HEK293 (cell line): ENCODE measurements around the gene MTHFSD.

Experiments used
- CTCF ChIA-PET: fragments of 350-600 bp; formaldehyde crosslinking; extraction: SDS; loops from one replicate; lab custom pipeline; 2021; ENCODE audit warnings: antibody characterized with exemption; lab: Yijun Ruan, JAX
- POLR2A ChIA-PET: fragments of 300-600 bp; formaldehyde crosslinking; extraction: SDS; loops from one replicate; lab custom pipeline; 2020; ENCODE audit warnings: antibody characterized with exemption, inconsistent platforms; lab: Yijun Ruan, JAX
- H3K27ac ChIP-seq: fragments of 200-500 bp; sonication (Bioruptor generic); 2 replicates; pipeline ENCODE4 v1.5.1; 2014; ENCODE audit warnings: low read depth, low read length, control low read depth, inconsistent platforms; ENCODE audit errors: extremely low read depth
- H3K36me3 ChIP-seq, 2 experiments: fragments of 200-500 bp in 1 of 2; sonication (Bioruptor generic) in 1 of 2; 1 replicate in 1 of 2; 2 replicates in 1 of 2; pipeline ENCODE4 v1.5.1; 2014 to 2017; ENCODE audit warnings: inconsistent platforms in 2 of 2, low read length in 2 of 2; ENCODE audit not compliant: control insufficient read depth in 2 of 2, insufficient read depth in 1 of 2
- H3K4me1 ChIP-seq: fragments of 200-500 bp; sonication (Bioruptor generic); 2 replicates; pipeline ENCODE4 v1.5.1; 2014; ENCODE audit warnings: mild to moderate bottlenecking, low read length, inconsistent platforms; ENCODE audit not compliant: control insufficient read depth, insufficient read depth
- H3K4me3 ChIP-seq: 2 replicates; pipeline ENCODE4 v1.5.1; 2011; ENCODE audit warnings: low read depth, mild to moderate bottlenecking, control low read depth, low read length, moderate library complexity
- H3K9me3 ChIP-seq: fragments of 200-500 bp; sonication (Bioruptor generic); 2 replicates; pipeline ENCODE4 v1.5.1; 2014; ENCODE audit warnings: low read depth, low read length, inconsistent platforms; ENCODE audit not compliant: control insufficient read depth, insufficient read depth
- FEZF1 ChIP-seq: fragments of 450-650 bp; formaldehyde crosslinking; IDR thresholded peaks from 2 replicates; pipeline ENCODE4 v1.5.1; 2016; ENCODE audit warnings: missing biosample characterization, missing genetic modification characterization
- GLIS1 ChIP-seq: fragments of 450-650 bp; formaldehyde crosslinking; IDR thresholded peaks from 2 replicates; pipeline ENCODE4 v1.5.1; 2016; ENCODE audit warnings: missing biosample characterization, missing genetic modification characterization
- MEIS1 ChIP-seq: sonication (generic); formaldehyde crosslinking; IDR thresholded peaks from 2 replicates; pipeline ENCODE4 v1.8.1; 2022; ENCODE audit warnings: missing genetic modification reagents, mild to moderate bottlenecking, borderline replicate concordance
- PBX3 ChIP-seq: sonication (generic); formaldehyde crosslinking; IDR thresholded peaks from 2 replicates; pipeline ENCODE4 v1.8.1; 2022; ENCODE audit warnings: mild to moderate bottlenecking, moderate library complexity, missing genetic modification reagents
- PRDM4 ChIP-seq: fragments of 450-650 bp; formaldehyde crosslinking; IDR thresholded peaks from 2 replicates; pipeline ENCODE4 v1.5.1; 2017; ENCODE audit warnings: missing biosample characterization, missing genetic modification characterization
- ZBTB48 ChIP-seq: fragments of 450-650 bp; formaldehyde crosslinking; IDR thresholded peaks from 2 replicates; pipeline ENCODE4 v1.5.1; 2016; ENCODE audit warnings: missing biosample characterization, missing genetic modification characterization
- ZFP3 ChIP-seq: fragments of 450-650 bp; formaldehyde crosslinking; IDR thresholded peaks from 2 replicates; pipeline ENCODE4 v1.5.1; 2016; ENCODE audit warnings: low read depth, missing biosample characterization, missing genetic modification characterization
- ZNF174 ChIP-seq: fragments of 450-650 bp; formaldehyde crosslinking; IDR thresholded peaks from 2 replicates; pipeline ENCODE4 v1.5.0; 2017; ENCODE audit warnings: missing biosample characterization, mild to moderate bottlenecking, missing genetic modification characterization
- ZNF175 ChIP-seq: fragments of 450-650 bp; formaldehyde crosslinking; IDR thresholded peaks from 2 replicates; pipeline ENCODE4 v1.5.1; 2016; ENCODE audit warnings: missing biosample characterization, missing genetic modification characterization
- ZNF184 ChIP-seq: fragments of 450-650 bp; IDR thresholded peaks from 2 replicates; pipeline ENCODE4 v1.5.1; 2018; ENCODE audit warnings: missing biosample characterization, mild to moderate bottlenecking, missing genetic modification characterization
- ZNF19 ChIP-seq: fragments of 450-650 bp; formaldehyde crosslinking; IDR thresholded peaks from 2 replicates; pipeline ENCODE4; 2016; ENCODE audit warnings: missing biosample characterization, missing genetic modification characterization, low read depth
- ZNF239 ChIP-seq: fragments of 450-650 bp; formaldehyde crosslinking; IDR thresholded peaks from 2 replicates; pipeline ENCODE4 v1.5.1; 2016; ENCODE audit warnings: missing biosample characterization, missing genetic modification characterization
- ZNF248 ChIP-seq: fragments of 450-650 bp; formaldehyde crosslinking; IDR thresholded peaks from 2 replicates; pipeline ENCODE4 v1.5.1; 2017; ENCODE audit warnings: missing biosample characterization, missing genetic modification characterization
- ZNF510 ChIP-seq: fragments of 450-650 bp; formaldehyde crosslinking; IDR thresholded peaks from 2 replicates; pipeline ENCODE4 v1.5.1; 2018; ENCODE audit warnings: mild to moderate bottlenecking, missing genetic modification characterization, missing biosample characterization; ENCODE audit not compliant: insufficient replicate concordance
- ZNF514 ChIP-seq: fragments of 450-650 bp; formaldehyde crosslinking; IDR thresholded peaks from 2 replicates; pipeline ENCODE4 v1.5.1; 2016; ENCODE audit warnings: missing biosample characterization, missing genetic modification characterization
- ZNF549 ChIP-seq: fragments of 450-650 bp; IDR thresholded peaks from 2 replicates; pipeline ENCODE4 v1.5.1; 2018; ENCODE audit warnings: missing biosample characterization, missing genetic modification characterization, mild to moderate bottlenecking, inconsistent platforms, moderate library complexity
- ZNF670 ChIP-seq: fragments of 450-650 bp; formaldehyde crosslinking; IDR thresholded peaks from 2 replicates; pipeline ENCODE4 v1.5.1; 2016; ENCODE audit warnings: missing biosample characterization, missing genetic modification characterization, low read depth
- ZNF785 ChIP-seq: fragments of 450-650 bp; formaldehyde crosslinking; IDR thresholded peaks from 2 replicates; pipeline ENCODE4 v1.5.1; 2016; ENCODE audit warnings: missing biosample characterization, missing genetic modification characterization
- ZNF792 ChIP-seq: fragments of 450-650 bp; formaldehyde crosslinking; IDR thresholded peaks from 2 replicates; pipeline ENCODE4 v1.5.1; 2016; ENCODE audit warnings: missing biosample characterization, missing genetic modification characterization
- ZSCAN16 ChIP-seq: fragments of 450-650 bp; formaldehyde crosslinking; IDR thresholded peaks from 2 replicates; pipeline ENCODE4 v1.5.1; 2016; ENCODE audit warnings: missing biosample characterization, missing genetic modification characterization
- ZSCAN4 ChIP-seq: fragments of 450-650 bp; formaldehyde crosslinking; IDR thresholded peaks from 2 replicates; pipeline ENCODE4 v1.5.1; 2017; ENCODE audit warnings: missing biosample characterization, missing genetic modification characterization
- ZSCAN5A ChIP-seq: fragments of 450-650 bp; formaldehyde crosslinking; IDR thresholded peaks from 2 replicates; pipeline ENCODE4 v1.5.1; 2016; ENCODE audit warnings: missing biosample characterization, missing genetic modification characterization
- TF ChIP-seq, protein P1 (sequence below): fragments of 450-650 bp; formaldehyde crosslinking; IDR thresholded peaks from 2 replicates; pipeline ENCODE4 v1.5.1; 2016; ENCODE audit warnings: missing biosample characterization, missing genetic modification characterization

Gene MTHFSD

GRCh38 chr16:86580063-86580790, 25.2 kb upstream of the MTHFSD start:
- no peaks in the 10 kb centered on the region for H3K9me3 ChIP-seq
- H3K4me3 ChIP-seq: no peak overlapping the region
- no peak overlapping the region for H3K27ac ChIP-seq
- no peak for TF ChIP-seq ZNF670 (tag by site-specific recombination)
- no peak for TF ChIP-seq ZNF514 (tag by site-specific recombination)
- no peak for TF ChIP-seq ZNF239
- no peak for TF ChIP-seq PBX3 (CRISPR knock-in tag)
- no peak for TF ChIP-seq ZSCAN4 (tag by site-specific recombination)
- no peaks in the 10 kb centered on the region for H3K36me3 ChIP-seq
- POLR2A ChIA-PET: no interaction called here
- peaks cover 3% of the 10 kb centered on the region; the same call in 1 of the 2 replicates for H3K4me1 ChIP-seq
- CTCF ChIA-PET: interaction anchor here (0.6 kb wide), 2 partner anchors 181 to 349 kb away, joined by 3 to 4 read pairs; no protein-coding TSS in a partner anchor

DNA sequence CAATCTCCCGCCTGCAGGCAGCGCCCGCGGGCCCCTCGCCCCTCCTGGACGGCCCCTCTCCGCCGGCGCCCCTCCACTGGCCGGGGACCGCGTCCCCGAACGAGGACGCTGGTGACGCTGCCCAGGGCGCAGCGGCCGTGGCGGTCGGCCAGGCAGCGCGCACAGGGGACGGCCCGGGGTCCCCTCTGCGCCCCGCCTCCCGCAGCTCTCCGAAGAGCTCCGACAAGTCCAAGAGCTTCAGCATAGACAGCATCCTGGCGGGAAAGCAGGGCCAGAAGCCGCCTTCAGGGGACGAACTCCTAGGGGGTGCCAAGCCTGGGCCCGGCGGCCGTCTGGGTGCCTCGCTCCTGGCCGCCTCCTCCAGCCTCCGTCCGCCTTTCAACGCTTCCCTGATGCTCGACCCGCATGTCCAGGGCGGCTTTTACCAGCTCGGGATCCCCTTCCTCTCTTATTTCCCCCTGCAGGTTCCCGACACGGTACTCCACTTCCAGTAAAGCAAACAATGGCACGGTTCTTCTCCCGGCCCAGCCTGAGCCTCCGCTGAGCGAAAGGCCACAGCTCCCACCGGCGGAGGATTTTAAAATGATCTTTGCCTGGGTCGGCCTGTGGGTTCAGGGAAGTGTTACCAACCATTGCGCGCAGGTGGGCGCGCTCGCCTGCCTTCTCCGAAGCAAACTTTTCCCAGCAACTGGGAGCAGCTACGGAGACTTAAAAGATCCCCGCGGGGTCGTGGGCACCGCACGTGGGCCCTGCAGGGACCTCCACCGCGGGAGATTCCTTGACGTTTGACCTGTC, 24.4 kb upstream of the MTHFSD start:
- no peak overlapping the region for H3K4me3 ChIP-seq
- H3K27ac ChIP-seq: no peak overlapping the region
- H3K36me3 ChIP-seq: no peaks in the 10 kb centered on the region
- ChIA-PET POLR2A (no interaction called here), CTCF (interaction anchor here (0.6 kb wide), 1 partner anchor 350 kb away, joined by 4 read pairs; no protein-coding TSS in a partner anchor)
- H3K9me3 ChIP-seq: no peaks in the 10 kb centered on the region
- peaks cover 3% of the 10 kb centered on the region; the same call in 1 of the 2 replicates for H3K4me1 ChIP-seq
- no peak for TF ChIP-seq ZFP3 (tag by site-specific recombination)
- TF ChIP-seq ZNF175: no peak
- no peak for TF ChIP-seq ZSCAN16 (tag by site-specific recombination)
- TF ChIP-seq GLIS1 (tag by site-specific recombination): no peak
- no peak for TF ChIP-seq PRDM4 (tag by site-specific recombination)
- TF ChIP-seq ZNF174: no peak
- TF ChIP-seq FEZF1: no peak
- TF ChIP-seq, protein P1, sequence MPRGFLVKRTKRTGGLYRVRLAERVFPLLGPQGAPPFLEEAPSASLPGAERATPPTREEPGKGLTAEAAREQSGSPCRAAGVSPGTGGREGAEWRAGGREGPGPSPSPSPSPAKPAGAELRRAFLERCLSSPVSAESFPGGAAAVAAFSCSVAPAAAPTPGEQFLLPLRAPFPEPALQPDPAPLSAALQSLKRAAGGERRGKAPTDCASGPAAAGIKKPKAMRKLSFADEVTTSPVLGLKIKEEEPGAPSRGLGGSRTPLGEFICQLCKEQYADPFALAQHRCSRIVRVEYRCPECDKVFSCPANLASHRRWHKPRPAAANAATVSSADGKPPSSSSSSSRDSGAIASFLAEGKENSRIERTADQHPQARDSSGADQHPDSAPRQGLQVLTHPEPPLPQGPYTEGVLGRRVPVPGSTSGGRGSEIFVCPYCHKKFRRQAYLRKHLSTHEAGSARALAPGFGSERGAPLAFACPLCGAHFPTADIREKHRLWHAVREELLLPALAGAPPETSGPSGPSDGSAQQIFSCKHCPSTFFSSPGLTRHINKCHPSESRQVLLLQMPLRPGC (tag by site-specific recombination): no peak
- TF ChIP-seq ZNF792 (tag by site-specific recombination): no peak
- TF ChIP-seq ZNF510: no peak
- TF ChIP-seq MEIS1: no peak
- no peak for TF ChIP-seq ZSCAN5A (tag by site-specific recombination)
- TF ChIP-seq ZNF248 (tag by site-specific recombination): no peak
- no peak for TF ChIP-seq PBX3 (CRISPR knock-in tag)
- TF ChIP-seq ZNF19: no peak
- TF ChIP-seq ZNF785 (tag by site-specific recombination): no peak
- no peak for TF ChIP-seq ZNF184 (tag by site-specific recombination)
- no peak for TF ChIP-seq ZBTB48 (tag by site-specific recombination)
- TF ChIP-seq ZNF549 (tag by site-specific recombination): no peak
